Erythroblast (primary cell): ENCODE results near the gene MGAT4A.

Experiments
- DNase-seq, 2 experiments: peaks; one replicate each; lab custom pipeline; 2025; lab: John Stamatoyannopoulos, UW
- GATA1 ChIP-seq: IDR thresholded peaks from 2 replicates; pipeline ENCODE4 v1.6.1; 2011; ENCODE audit warnings: low read depth, mild to moderate bottlenecking, control low read depth, low read length, moderate library complexity
- POLR2A ChIP-seq: IDR thresholded peaks from 2 replicates; pipeline ENCODE4 v1.6.1; 2011; ENCODE audit warnings: mild to moderate bottlenecking, low read length

Gene MGAT4A

DNA sequence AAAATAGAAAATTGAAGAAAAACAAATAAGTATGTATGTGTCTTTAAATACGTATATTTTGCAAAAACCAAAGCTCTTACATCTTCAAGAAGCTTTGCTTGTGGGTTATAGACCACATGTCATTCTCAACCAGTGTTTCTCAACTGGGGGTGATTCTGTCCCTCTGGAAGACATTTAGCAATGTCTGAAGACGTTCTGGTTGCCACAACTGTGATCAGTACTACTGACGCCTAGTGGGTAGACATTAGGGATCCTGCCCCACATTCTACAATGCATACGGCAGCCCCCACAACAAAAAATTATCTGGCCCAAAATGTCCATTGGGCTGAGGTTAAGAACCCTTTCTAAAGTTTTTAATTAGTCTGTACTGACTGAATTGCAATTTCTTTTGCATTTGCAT, 74.1 kb downstream of the MGAT4A start:
- no peak for TF ChIP-seq POLR2A
- DNase-seq = no peak

DNA sequence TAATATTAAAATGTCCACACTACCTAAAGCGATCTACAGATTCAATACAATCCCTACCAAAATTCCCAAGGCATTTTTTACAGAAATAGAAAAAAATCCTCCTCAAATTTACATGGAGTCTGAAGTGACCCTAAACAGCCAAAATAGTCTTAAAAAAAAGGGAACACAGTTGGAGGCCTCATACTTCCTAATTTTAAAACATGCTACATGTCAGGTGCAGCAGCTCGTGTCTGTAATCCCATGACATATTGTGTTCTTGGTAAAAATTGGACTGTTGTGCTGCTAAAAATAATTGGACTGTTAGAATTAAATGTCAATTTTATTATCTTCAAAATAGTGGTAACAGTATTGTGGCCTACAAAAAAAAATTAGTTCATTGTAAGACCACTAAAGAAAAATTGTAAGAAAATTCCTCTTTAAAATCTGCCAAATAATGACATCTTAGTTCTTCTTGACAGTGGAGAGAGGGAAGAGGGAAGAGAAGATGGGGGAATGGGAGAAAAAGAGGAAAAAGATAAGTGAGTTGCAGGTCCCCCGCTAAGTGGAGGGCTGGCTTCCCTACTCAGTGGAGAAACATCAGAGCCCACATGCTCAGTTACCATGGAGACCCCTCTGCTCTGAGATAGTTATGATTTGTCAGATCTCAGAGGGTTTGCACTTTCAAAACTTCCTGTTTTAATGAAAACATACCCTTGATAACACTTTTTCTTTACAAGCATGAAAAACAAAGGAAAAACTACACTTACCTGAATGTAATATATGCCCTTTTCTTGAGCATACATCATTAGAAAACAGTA, 76.0 kb downstream of the MGAT4A start:
- no peak for TF ChIP-seq GATA1
- TF ChIP-seq POLR2A = no peak

DNA sequence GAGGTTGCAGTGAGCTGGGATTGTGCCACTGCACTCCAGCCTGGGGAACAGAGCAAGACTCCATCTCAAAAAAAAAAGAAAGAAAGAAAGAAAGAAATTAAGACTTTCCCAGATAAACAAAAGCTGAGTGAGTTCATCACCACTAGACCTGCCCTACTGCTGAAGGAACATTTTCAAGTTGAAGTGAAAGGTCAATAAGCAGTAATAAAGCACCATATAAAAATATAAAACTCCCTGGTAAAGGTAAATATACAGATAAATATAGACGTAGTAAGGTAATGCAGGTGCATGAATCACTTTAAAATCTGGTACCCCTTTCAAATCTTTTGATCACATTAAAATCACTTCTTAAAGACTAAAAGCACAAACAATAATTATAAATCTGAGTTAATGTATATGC, 79.9 kb downstream of the MGAT4A start:
- TF ChIP-seq GATA1 = no peak
- TF ChIP-seq POLR2A = no peak

More for the DNA sequence above, 76.0 kb downstream of the MGAT4A start:
- DNase-seq = no peak

DNA sequence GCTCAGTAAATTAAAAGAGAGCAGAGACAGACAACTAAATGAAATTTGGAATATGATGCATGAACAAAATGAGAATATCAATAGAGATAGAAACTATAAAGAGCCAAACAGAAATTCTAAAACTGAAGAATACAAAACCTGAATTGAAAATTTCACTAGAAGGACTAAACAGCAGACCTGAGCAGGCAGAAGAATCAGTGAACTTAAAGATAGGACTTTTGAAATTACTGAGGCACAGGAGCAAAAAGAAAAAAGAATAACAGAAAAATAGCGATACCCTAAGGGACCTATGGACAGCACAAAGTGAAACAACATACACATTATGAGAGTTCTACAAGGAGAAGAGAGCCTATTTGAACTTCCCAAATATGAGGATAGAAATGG, 80.9 kb downstream of the MGAT4A start:
- no peak for DNase-seq
- TF ChIP-seq POLR2A (no peak), GATA1 (no peak)

More for the DNA sequence above, 79.9 kb downstream of the MGAT4A start:
- no peak for DNase-seq

DNA sequence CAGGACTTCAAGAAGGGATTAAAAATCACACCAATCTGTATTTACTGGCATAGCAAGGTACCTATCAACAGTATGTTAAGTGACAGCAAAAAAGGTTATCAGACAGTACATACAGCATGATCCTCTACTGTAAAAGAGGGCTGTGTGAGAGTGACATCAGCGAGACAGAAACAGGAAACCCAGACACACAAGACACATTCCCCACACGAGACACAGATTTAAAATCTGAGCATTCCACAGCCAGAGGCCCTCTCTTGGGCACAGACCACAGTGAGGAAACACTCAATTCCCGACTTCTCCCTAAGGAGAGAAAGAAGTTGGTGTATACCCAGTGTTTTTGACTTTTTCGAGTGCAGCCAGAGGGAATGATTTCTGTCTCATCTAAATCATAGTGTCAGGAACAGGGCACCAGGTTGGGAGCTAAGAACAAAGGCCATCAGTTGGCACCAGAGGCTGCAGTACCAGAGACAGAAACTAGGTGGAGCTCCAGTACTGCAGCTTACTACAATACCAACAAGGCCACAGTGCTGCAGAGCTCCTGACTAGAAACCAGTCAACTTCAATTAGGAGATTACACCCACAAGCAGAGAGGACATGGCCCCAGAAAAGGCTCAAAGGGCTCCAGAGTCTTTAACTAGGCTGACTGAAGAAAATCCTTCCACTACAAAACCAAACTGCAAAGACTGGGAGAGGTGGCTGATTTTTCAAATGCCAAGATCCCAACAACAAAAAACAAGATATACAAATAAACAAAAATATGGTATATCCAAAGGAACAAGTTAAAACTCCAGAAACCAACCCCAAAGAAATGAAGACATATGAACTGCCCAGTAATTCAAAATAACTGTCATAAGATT, 81.6 kb downstream of the MGAT4A start:
- TF ChIP-seq POLR2A (no peak), GATA1 (no peak)
- peak; percentile 67 to 82 for DNase-seq

DNA sequence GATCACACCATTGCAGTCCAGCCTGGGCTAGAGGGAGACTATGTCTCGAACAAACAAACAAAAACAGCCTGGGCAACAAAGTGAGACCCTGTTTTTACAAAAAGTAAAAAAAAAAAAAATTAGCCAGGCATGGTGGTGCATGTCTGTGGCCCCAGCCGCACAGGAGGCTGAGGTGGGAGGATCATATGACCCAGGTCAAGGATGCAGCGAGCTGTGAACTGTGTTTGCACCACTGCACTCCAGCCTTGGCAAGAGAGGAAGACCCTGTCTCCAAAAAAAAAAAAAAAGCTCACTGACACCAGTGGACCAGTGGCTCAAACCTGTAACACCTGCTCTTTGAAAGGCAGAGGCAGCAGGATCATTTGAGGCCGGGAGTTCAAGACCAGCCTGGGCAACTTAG, 82.5 kb downstream of the MGAT4A start:
- TF ChIP-seq GATA1 = no peak
- no peak for TF ChIP-seq POLR2A
- DNase-seq = no peak

DNA sequence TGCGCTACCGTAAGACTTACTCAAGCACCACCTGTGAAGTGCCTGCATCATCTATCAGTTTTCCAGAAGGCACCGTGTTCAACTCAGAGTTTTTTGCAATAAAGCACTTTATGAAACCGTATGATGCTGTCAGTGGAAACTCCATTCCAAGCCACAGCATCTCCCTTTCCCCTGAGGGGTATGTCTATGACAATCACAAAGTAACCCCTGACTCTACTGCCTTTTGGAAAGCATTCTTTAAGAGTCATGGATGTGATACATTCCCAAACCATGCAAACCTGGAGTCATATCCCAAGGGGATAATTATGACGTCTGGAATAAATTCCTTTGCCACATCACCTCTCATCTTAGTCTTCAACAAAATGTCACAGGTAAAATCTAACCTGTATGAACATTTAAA, 83.3 kb downstream of the MGAT4A start:
- TF ChIP-seq GATA1 (no peak), POLR2A (no peak)
- no peak for DNase-seq

DNA sequence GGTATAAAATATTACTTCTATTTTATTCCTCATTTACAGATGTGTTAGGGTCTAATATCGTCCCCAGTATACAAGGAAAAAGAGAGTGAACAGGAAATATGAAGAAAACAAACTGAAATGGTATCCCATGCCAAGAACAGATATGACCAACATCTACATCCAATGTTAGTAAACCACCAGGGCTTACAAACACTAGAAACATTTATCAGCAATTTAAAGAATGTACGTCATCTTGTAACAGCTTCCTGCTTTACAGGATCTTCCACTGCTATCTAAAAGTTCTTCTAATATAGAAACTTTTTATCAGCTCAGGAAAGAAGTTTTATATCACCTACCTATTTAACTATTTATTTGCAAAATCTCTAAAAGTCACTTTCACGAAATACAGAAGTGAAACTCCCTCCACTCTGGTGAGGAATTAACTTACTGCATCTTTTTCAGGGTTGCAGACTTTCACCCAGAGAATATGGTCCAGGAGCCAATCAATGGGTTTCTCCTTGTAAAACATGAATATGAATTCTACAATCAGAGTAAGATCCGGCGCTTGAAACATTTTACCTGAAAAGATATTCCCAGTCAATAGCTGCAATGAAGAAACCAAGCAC, 87.3 kb downstream of the MGAT4A start:
- TF ChIP-seq GATA1 (no peak), POLR2A (no peak)
- no peak for DNase-seq

DNA sequence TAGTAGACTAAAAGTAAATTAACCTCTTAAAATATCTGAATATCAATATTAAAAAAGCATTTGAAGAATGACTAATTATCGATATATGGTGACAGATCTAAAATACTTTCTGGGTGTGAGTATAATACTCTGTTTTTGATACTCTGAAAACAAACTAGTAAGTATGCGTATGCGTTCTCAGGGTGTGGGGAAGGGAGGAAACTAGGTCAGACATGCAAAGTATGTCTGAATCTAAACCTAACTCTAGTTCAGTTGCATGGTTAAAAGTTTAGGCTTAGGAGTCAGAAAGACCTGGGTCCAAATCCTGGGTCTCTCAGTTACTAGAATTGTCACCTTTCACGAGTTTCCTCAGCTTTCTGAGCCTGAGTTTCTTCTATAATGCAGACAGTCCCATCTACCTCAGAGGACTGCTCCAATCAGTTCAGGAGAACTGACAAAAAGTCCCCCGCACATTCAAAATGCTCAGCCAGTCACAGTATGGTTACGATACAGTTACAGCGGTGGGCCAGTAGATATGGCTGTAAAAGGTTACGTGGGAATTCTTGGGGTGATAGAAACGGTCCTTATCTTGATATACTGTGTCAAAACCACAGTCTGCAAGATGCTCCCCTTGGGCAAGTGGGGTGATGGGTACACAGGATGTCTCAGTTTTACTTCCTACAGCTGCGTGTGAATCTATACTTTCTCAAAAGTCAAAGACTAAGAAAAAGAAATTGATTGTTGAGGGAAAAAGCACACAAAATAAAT, 93.4 kb downstream of the MGAT4A start:
- no peak for TF ChIP-seq POLR2A
- no peak for TF ChIP-seq GATA1
- DNase-seq = no peak

DNA sequence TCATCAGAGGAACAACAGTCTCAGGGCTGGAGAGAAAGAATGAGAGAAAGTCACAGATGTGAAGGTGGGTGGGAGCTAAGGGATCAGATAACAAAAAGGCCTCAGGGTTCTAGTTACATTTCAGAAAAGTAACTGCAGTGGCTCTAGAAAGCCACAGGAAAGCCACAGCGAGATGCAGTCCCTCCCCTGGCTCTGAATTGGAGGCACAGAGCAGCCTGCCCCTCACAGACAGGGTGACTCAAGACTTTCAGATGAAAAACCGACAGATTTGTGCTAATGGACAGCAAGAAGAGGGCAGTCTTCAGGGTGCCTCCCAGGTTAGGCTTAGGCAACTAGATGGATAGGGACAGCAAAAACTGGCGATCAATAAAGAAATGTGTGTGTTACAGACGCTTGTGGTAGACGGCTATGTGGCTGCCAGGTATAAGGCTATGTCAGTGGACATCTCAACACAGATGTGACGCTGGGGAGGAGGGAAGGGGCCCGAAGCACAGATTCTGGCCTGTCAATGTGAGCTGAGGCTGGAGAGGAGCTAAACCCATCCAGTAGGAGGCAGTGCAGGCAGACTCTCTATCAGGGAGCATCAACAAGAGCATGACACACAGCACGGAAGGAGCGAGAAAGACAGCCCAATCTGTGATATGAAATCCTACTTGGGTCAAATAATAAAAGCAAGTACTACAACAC, 96.4 kb downstream of the MGAT4A start:
- DNase-seq = peak; percentile 21 to 46
- TF ChIP-seq GATA1 (no peak), POLR2A (no peak)

DNA sequence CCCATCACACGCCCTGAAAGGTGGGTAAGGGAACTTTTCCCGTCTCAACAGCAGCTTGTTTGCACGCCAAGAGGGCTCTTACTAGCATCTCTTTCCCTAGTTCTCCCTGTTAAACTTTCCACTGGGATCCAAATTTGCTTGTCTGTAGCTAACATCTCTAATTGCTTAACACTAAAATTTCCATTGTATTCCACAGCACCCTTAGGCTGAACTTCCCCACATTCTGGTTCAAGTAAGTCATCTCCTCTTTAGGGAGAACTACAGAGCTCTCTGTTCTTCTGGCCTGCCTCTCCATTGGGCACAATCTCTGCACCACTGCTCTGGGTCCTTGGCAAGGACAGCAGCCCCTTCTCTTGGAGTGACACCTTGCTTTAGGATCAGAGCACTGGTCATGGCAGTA, 98.6 kb downstream of the MGAT4A start:
- no peak for TF ChIP-seq POLR2A
- TF ChIP-seq GATA1 = no peak

DNA sequence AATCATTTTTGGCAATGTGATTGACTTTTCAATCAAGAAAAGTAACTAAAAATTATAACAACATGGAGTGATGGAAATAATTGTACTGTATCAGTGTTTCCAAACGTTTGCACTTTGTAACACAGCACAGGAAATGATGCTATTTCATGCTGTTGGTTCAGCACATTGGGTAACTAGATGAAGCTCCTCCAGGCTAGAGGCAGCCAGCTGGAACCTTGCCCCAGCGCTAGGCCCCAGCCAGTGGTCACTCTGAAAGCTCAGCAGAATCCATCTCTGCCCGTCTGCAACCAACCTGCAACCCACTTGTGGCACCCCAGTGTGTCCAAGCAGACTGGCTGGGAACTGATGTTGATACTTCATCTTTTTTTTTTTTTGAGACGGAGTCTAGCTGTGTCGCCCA, 107.3 kb downstream of the MGAT4A start:
- no peak for TF ChIP-seq GATA1
- no peak for TF ChIP-seq POLR2A
- DNase-seq = no peak

More for the DNA sequence above, 98.6 kb downstream of the MGAT4A start:
- no peak for DNase-seq

DNA sequence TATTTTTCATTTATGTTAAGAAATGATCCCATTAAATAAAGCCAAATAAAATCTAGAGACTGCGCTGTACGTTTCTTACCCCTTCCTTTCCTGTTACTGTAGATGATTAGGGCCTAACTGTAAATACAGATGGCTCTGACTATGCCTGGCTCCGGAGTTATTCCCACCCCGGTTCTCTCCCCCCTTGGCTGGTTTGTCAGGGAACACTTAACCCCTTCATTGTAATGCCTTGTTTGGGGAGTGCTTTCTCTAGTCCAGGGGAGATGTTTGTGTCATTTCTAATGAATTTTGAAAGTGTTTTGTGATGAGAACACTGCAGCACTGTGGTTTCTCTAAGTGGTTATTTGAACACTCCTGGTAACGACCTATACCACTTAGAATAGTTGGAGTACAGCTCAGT, 113.8 kb downstream of the MGAT4A start:
- no peak for DNase-seq
- TF ChIP-seq POLR2A = no peak
- TF ChIP-seq GATA1 = no peak
